Endometrial microvascular endothelial cells (primary cell): ENCODE measurements around the gene ABITRAM. TPM values are rescaled to one million over a fixed set of nuclear protein-coding genes. Genes with fewer than 3 reads are reported as not detected.

Source experiments
- in situ Hi-C: cut with HindIII; loops from 2 replicates; pipeline ENCODE4 v1.10.0; 2017; ENCODE audit warnings: low sequenced_read_pairs, low pct_unique_long_range_greater_than_20kb; ENCODE audit errors: inconsistent ontology term
- total RNA-seq: library from RNA; depleted of rRNA; stranded (reverse); fragments of >200 nt; gene quantifications from one replicate; pipeline ENCODE4 v1.2.3, GENCODE V29; 2015; ENCODE audit errors: inconsistent ontology term

ABITRAM gene
- total RNA-seq, 1 donor from 2014 or later, result 12.0 TPM

DNA sequence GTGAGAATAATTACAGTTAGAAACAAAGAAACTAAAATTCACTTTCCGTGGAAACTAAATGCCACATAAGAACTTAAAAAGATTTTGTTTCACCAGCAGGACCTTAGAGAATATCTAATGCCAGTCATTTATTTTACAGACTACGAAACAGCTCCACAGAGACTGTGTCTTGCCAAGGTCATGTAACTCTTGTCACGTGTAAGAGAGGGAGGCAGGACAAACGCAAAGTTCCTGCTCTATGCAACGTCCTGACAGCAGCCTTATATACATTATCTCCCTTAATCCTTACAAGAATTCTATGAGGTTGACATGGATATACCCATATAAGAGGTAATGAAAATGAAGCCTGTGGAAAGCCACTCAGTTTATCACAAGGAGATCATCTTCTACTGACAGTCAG, 39.7 kb downstream of the ABITRAM start:
- in situ Hi-C loops, result no loop called here

- in situ Hi-C loops, result no loop called here
Measured at GRCh38 chr9:108978205-108978604, 44.0 kb downstream of the ABITRAM start.

GRCh38 chr9:108980893-108981292, 46.7 kb downstream of the ABITRAM start:
- in situ Hi-C loops, result no loop called here

- in situ Hi-C loops, result no loop called here
Measured at GRCh38 chr9:108983885-108984284, 49.7 kb downstream of the ABITRAM start.

Other genes with a start within 250 kb of the ABITRAM start
- not detected for gene ACTL7B, start 78.4 kb upstream of the ABITRAM start, total RNA-seq
- not detected for gene ACTL7A, start 72.1 kb upstream of the ABITRAM start, total RNA-seq
- 25.6 TPM for gene ELP1, start 276 bp upstream of the ABITRAM start, total RNA-seq
- gene CTNNAL1, start 79.1 kb downstream of the ABITRAM start, total RNA-seq, result 153 TPM
- gene TMEM245, start 185.5 kb downstream of the ABITRAM start, total RNA-seq, result 32.5 TPM
- not detected for gene FRRS1L, start 232.8 kb downstream of the ABITRAM start, total RNA-seq